Measurements from ENCODE around the gene NADSYN1.

DNA sequence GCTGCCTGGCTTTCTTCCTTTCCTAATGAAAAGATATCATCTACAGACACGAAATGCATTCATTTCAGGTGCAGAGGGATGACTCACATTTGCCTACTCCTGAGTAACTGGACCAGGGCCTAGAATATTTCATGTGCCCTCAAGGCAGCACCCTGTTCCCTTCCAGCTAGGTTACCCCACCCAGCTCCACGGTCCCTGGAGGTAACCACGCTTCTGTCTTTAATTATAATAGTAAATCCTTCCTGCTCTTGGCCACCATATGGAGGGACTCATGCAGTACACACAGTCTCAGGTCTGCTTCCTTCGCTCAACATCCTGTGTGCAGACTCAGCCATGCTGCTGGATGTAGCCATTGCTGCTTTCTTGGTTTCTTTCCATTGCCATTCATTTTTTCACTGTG lies 27.1 kb upstream of the NADSYN1 start:
- TF ChIP-seq, protein P1, sequence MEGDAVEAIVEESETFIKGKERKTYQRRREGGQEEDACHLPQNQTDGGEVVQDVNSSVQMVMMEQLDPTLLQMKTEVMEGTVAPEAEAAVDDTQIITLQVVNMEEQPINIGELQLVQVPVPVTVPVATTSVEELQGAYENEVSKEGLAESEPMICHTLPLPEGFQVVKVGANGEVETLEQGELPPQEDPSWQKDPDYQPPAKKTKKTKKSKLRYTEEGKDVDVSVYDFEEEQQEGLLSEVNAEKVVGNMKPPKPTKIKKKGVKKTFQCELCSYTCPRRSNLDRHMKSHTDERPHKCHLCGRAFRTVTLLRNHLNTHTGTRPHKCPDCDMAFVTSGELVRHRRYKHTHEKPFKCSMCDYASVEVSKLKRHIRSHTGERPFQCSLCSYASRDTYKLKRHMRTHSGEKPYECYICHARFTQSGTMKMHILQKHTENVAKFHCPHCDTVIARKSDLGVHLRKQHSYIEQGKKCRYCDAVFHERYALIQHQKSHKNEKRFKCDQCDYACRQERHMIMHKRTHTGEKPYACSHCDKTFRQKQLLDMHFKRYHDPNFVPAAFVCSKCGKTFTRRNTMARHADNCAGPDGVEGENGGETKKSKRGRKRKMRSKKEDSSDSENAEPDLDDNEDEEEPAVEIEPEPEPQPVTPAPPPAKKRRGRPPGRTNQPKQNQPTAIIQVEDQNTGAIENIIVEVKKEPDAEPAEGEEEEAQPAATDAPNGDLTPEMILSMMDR (IDR thresholded peaks at IDR 0.05; ENCODE audit: low read depth, low read length), result no peak
- TF ChIP-seq EZH2phosphoT487 (IDR thresholded peaks at IDR 0.05; ENCODE audit: low read depth), result no peak
